Right forelimb (tissue), 1 donor: ENCODE data around the gene SLC29A4.
"Not testable (repeated sequence)": the region's sequence is repeated elsewhere in the genome, so short reads cannot be mapped to it uniquely, and the experiment has no call there.

Source experiments
- DNase-seq: peaks from one replicate; pipeline ENCODE4 v3.0.0-alpha.2; 2018

The SLC29A4 gene

GRCh38 chr7:5300366-5300765 is 17.6 kb downstream of the SLC29A4 start:
- DNase-seq, result no peak

- no peak for DNase-seq
Observed at GRCh38 chr7:5302577-5302976, 19.8 kb downstream of the SLC29A4 start.

- no peak for DNase-seq
Observed at GRCh38 chr7:5303061-5303460, 20.3 kb downstream of the SLC29A4 start.

DNA sequence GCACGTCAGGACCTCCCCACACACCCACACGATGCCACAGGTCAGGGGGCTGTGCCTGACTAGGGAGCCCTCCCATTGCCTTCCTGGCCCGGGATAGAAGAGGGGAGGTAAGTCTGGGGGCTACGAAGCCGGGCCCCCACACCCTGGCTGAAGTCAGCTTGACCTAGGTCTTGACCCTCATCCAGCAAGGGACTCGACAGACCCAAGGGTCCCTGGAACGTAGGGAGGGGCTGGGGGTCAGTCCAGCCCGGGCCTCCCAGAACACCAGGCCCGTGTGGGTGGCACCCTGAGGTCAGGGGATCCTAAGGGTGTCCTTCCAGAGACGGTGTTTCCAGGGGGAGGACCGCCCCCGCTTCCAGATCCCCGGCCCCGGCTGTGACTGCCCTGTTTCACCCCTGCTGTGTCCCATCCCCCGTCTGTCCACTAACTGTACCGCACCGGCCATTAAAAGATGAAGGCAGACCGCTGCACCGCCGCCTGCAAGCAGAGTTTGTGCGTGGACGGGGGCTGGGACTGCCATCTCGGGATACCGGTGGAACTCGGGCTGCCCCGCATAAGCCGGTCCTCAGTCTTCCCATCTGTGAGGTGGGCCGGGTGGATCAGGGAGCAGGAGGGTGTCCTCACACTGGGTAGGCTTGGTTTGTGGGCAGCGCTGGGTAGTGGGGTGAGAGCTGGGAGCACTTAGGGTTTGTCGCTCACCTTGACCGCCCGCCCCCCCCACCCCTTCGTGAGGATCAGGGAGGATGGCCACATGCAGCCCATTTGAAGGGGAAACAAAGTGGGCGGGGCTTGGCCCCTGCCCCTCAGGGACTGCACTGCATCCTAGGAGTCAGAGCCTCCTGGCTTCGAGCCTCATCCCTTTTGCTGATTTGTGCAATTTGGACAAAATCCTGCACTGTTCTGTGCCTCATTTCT is 21.1 kb downstream of the SLC29A4 start:
- DNase-seq, result no peak

- not testable (repeated sequence) for DNase-seq
Observed at GRCh38 chr7:5305050-5305449, 22.3 kb downstream of the SLC29A4 start.

DNA sequence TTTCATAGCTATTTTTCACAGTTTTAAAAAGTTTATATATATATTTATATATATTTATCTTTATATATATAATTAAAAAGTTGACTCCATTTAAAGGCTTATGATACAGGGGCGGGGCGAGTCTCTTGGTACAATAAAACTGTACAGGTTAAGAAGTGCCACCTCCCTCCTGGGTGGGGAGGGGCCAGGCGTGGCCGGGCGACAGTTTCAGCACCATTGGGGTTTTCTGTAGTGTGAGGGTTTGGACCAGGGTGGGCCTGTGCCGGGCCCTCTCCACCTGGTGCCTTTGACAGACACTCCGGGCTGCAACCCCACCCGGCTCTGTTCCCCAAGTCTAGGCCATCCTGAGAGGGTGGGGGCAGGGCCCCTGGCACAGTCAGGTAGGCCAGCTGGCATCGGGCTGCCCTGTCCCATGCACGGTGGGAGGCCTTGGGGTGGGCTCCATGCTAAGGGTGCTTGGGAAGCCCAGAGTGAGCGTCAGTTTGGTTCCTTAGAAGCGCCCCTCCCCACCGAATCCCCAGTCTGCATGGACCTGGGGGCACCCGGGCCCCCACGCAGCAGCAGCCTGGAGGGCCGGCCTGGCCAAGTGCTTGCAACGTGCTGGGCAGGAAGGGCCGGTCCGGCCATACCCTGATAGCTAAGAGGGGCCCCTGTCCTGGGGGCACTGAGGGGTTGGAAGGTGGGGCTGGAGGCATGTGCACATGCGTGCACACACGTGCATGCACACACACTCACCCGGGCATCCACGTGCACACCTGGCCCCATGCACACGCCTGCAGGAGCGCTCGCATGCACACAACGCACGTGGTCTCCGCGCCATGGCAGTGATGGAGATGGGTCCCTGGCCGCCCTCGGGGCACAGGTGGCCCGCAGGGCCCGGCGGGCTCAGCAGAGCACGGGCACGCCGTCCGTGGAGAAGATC is 24.7 kb downstream of the SLC29A4 start:
- DNase-seq, result not testable (repeated sequence)

DNA sequence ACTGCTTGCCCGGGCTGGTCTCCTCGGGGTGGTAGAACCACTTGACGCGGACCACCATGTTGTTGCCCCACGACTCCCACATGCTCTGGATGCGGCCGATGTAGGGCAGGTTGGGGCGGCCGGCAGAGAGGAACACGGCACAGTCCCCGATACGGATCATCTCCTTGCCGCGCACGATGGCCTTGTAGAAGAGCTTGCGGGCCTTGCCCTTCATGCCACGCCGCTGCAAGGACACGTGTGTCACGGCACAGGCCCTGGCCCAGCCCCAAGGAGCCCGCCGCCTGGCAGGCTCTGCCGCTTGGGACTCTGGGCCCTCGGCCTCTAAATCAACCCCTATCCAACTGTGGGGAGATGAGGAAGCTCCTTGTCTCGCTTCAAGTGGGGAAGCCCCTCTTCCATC is 26.4 kb downstream of the SLC29A4 start:
- DNase-seq, result no peak

DNA sequence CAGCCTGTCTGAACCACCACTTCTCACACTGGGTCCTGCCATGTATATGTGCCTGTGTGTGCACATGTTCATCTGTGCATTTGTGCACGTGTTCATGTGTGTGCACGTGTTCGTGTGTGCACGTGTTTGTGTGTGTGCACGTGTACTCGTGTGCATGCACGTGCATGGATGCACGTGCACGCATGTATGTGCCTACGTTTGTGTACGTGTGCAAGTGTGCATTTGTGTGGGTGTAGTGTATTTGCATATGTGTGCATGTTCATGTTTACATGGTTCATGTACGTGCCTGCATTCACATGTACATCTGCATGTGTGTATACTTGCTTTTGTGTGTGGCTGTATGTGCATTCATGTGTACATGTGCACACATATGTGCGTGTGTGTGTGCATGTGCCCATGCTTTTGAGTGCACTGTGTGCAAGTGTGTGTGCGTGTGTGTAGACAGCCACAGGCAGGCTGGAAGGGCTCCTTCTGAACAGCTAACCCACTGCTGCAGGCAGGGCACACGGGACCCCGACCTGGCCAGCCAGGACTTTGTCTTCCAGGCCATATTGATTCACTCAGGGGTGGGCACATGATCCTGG is 28.2 kb downstream of the SLC29A4 start:
- DNase-seq, result no peak

GRCh38 chr7:5312276-5313070 is 29.7 kb downstream of the SLC29A4 start:
- DNase-seq, result not testable (repeated sequence)

- not testable (repeated sequence) for DNase-seq
Observed at GRCh38 chr7:5313076-5313885, 30.5 kb downstream of the SLC29A4 start.

- DNase-seq, result no peak
Observed at GRCh38 chr7:5314864-5315263, 32.1 kb downstream of the SLC29A4 start.

DNA sequence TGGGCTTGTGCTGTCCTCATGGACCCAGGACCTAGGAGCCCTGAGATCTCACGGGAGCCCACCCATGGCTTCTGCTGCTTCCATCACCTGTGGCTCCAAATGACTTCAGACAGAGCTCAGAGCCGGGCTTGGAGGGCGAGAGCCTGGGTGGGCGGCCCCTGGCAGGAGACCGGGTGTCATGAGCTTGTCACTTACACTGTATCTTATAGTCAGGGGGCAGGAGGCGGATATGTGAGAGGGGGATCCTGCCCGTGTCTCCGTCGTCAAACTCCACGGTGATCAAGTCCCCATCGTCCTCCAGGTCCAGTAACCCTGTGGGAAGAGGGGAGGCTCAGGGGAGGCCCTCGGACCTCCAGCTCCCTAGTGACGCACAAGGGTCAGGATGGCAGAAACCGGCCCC is 33.0 kb downstream of the SLC29A4 start:
- no peak for DNase-seq

DNA sequence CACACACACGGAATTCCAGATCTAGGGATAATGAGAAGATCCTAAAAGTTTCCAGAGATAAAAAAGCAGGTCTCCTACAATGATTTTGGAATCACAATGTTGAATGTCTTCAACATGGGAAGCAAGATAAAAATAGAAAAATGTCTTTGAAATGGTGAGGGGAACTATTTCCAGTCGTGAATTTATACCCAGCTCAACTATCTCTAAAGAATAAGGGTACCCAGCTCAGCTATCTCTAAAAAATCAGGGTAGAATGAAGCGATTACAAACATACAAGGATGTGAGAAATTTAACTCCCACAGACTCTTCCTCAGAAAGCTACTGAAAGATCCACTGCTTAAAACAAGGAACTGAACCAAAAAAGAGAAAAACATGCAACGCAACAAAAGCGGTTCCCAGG is 35.9 kb downstream of the SLC29A4 start:
- DNase-seq, result not testable (repeated sequence)

- DNase-seq, result no peak
Observed at GRCh38 chr7:5320391-5320790, 37.6 kb downstream of the SLC29A4 start.

GRCh38 chr7:5320802-5321396 is 38.2 kb downstream of the SLC29A4 start:
- no peak for DNase-seq

- no peak for DNase-seq
Observed at GRCh38 chr7:5322621-5323410, 40.1 kb downstream of the SLC29A4 start.

GRCh38 chr7:5323800-5324781 is 41.3 kb downstream of the SLC29A4 start:
- DNase-seq, result not testable (repeated sequence)

DNA sequence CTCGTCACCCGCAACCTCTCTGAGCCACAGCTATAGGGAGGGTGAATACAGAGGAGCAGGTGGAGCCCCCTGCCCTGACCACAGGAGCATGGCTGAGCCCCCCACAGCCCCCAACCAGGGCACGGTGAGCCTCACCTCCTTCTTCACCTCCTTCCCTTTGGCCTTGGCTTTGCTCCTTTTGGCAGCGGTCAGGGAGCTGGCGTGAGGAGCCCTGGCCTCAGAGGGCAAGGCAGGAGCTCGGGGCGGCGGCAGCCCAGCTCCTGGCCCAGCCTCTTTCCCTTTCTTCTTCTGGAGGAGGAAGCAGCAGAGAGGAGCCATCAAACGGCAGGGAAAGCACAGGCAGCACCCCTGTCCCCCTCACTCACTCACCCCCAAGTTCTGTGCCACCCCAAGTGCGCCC is 42.2 kb downstream of the SLC29A4 start:
- DNase-seq, result no peak

- DNase-seq, result no peak
Observed at GRCh38 chr7:5330288-5330687, 47.5 kb downstream of the SLC29A4 start.
